ENCODE results near the gene CARD6.
"Not testable (repeated sequence)": the region's sequence is repeated elsewhere in the genome, so short reads cannot be mapped to it uniquely, and the experiment has no call there.

The CARD6 gene

GRCh38 chr5:40873286-40873880 is 32.2 kb downstream of the CARD6 start:
- no peak for DNase-seq

DNA sequence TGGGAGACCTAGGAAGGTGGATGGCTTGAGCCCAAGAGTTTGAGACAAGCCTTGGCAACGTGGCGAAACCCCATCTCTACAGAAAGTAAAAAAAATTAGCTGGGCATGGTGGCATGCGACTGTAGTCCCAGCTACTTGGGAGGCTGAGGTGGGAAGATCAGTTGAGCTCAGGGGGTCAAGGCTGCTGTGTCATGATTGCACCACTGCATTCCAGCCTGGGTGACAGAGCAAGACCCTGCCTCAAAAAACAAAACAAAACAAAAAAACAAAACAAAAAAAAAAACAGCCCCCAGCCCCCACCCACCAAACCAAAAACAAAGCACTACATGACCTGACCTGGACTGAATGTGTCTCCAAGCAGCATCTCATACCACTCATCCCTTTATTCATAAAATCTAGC is 34.8 kb downstream of the CARD6 start:
- DNase-seq: no peak

DNA sequence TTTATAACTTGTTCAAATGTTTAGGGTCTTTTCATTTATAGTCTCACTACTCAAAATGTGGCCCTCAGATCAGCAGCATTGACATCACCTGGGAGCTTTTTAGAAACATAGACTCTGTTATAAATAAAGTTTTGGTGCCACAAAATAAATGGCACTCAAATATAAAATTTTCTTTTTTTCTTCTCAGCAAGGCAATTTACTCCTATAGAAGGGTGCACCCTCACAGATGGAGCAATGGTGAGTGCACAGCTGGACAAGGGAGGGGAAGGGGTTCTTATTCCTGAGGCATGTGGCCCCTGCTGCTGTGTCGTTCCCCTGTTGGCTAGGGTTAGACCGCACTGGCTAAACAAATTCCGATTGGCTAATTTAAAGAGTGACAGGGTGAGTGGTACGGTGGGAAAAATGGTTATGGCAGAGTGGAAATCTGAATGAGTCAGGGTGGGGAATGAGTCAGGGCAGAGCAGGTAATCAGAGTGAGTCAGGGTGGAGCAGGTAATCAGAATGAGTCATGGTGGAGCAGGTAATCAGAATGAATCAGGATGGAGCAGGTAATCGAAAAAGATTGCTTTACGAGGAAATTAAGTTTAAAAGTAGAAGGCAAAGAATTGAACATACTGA is 36.3 kb downstream of the CARD6 start:
- DNase-seq: no peak

GRCh38 chr5:40879163-40879942 is 38.2 kb downstream of the CARD6 start:
- DNase-seq: peak; percentile 18

GRCh38 chr5:40882291-40882690 is 41.1 kb downstream of the CARD6 start:
- no peak for DNase-seq

DNA sequence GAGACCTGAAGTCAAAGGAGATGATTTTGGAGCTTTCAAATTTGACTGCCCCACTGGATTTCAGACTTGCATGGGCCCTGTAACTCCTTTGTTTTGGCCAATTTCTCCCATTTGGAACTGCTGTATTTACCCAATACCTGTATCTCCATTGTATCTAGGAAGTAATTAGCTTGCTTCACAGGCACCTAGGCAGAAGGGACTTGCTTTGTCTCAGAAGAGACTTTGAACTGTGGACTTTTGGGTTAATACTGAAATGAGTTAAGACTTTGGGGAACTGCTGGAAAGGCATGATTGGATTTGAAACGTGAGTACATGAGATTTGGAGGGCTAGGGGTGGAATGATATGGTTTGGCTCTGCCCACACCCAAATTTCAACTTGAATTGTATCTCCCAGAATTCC is 41.9 kb downstream of the CARD6 start:
- DNase-seq: not testable (repeated sequence)

GRCh38 chr5:40895440-40896425 is 54.6 kb downstream of the CARD6 start:
- not testable (repeated sequence) for DNase-seq

DNA sequence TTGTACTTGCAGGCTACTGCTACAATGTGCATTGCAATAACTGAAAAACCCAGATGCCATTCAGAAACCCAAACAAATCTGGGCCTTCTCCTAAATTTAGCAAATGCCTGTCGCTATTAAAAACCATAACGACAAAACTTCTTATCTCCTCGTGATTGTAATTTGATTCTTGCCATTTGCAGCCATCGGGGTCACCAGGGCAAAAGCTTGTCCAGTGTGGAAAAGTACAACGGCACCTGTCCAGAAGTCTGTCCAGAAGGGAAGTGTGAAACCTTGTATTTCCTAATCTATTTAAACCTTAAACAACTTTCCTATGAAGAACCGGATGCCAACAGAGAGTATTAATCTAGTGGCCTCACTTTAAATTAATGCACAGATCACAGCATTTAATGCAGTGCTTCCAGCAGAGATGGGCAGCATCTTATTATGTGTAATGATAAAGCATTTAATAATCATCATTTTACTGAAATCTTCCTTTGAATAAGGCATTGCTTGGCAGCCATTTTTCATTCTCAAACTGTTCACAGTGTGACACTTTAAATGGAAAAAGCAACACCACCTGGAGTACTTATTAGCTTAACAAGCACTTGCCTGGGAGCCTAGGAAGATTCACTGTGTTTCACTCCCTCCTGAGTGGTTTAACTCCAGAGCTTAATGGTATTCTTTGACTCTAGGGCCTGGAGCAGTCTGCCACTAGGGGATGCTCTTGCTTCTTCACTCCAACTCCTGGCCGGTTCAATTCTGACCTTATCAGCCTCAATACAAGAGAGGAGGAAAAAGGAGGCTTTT is 63.2 kb downstream of the CARD6 start:
- DNase-seq: peak; percentile 86

DNA sequence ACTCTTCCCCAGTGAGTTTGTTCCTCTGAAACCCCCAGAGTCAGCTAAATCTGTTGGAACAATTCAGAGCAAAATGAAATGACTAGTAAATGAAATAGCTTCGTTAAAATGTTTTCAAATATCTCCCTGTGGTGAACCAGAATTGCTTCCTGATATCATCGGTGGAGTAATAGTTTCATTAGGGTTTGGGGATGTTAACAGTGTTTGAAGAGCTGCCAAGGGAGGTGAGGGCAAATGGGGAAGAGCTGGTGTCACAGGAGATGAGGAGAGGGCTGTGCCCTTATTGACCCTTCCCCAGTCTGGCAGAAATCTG is 63.8 kb downstream of the CARD6 start:
- DNase-seq: no peak

GRCh38 chr5:40906351-40906751 is 65.2 kb downstream of the CARD6 start:
- DNase-seq: no peak

- DNase-seq: peak; percentile 4
Observed at GRCh38 chr5:40909264-40909663, 68.1 kb downstream of the CARD6 start, which contains the start of gene C7. Gene C7, plus strand, starts transcription at chr5:40909497. Its CDS starts 114 bp downstream, at chr5:40909611.

DNA sequence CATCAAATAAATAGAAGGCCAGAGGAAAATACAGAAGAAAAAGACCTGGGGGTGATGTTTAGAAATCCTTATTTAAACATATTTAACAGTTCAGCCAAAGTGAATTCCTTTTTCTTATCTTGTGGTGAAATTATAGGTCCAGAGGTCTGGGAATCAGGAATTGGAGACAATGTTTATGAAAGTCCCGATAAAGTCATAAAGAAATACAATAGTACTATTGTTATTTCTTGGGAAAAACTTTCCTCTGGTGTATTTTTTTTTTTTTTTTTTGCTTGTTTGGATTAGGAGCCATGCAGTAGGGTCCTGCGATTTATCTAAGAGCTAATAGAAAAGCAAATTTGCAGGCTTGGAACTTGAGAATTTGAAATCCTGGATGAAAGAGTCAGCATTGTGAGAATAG is 68.6 kb downstream of the CARD6 start:
- no peak for DNase-seq

All from NCI-H82 (cell line).